Measurements from ENCODE around the gene ABCB11.

Gene ABCB11

DNA sequence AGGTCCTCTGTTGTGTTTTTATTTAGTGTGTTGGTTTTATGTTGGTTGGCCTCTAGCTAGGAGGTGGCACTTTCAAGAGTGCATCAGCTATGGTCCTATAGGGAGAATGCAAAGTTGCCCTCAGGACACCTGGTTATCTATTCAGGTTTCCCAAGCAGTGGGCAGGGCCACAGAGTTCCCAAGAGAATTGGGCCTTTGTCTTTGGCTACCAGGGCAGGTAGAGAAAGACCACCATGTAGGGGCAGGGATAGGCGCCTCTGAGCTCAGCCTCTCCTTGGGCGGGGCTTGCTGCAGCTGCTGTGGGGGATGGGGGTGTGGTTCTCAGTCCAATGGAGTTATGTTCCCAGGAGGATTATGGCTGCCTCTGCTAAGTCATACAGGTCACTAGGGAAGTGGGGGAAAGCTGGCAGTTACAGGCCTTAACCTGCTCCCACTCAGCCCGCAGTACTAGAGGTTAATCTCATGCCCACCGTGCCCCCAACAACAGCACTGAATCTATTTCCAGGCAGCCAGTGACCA lies 26.0 kb downstream of the ABCB11 start:
- Mint-ChIP-seq H3K27ac (no peak overlapping the region), H3K4me1 (peaks cover 6% of the 10 kb centered on the region), H3K36me3 (no peaks in the 10 kb centered on the region), H3K4me3 (no peak overlapping the region), H3K9me3 (no peaks in the 10 kb centered on the region)
- ATAC-seq (no peak), DNase-seq (ENCODE audit: low spot score in 2 of 2) (no peak)

DNA sequence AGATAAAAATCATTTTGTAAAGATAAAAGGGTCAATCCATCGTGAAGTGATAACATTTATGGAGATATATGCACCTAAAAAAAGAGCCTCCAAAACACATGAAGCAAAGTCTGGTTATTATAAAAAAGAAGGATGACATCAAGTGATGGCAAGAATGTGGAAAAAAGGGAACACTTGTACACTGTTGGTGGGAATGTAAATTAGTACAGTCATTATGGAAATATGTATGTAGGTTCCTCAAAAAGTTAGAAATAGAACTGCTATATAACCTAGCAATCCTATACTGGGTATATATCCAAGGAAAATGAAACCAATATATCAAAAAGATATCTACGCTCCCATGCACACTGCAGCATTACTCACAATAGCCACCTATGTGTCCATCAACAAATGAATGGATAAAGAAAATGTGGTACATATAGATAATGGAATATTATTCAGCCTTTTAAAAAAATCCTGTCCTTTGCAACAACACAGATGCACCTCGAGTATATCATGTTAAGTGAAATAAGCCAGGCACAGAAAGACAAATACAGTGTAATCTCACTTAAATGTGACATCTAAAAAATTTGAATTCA lies 28.9 kb downstream of the ABCB11 start:
- H3K4me3 Mint-ChIP-seq, result no peak overlapping the region
- no peaks in the 10 kb centered on the region for H3K4me1 Mint-ChIP-seq
- H3K27ac Mint-ChIP-seq, result no peak overlapping the region
- H3K36me3 Mint-ChIP-seq, result no peaks in the 10 kb centered on the region
- ATAC-seq (no peak), DNase-seq (ENCODE audit: low spot score in 2 of 2) (no peak)
- H3K9me3 Mint-ChIP-seq, result no peaks in the 10 kb centered on the region

DNA sequence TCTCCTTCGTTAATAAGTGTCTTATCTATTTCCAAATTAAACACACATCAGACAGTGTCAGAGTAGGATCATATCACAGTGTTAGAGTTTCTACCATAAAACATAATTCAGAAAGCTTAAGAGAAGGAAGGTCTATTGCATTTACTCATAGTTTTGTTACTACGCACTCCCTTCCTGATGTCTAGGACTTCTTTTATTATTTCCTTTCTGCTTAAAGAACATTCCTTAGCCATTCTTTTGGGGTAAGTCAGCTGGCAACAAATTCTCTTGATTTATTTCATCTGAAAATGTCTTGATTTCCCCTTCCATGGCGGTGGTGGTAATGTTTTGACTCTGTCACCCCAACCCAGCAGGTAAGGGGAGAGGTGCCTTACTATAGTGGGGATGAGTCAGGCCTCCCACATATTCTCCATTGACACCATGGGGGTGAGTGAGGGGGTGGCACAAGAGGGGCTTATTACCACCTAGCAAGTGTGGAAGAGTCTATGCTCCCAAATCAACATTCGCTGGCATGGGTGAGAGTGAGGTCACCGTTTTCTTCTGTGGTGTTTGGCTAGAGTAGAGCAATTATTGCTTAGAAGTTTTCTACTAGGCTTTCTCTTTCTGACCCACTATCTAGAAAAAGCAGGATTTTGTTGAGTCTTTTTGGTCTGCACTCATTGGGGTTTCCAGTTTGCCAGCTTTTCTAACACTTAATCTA lies 29.9 kb downstream of the ABCB11 start:
- Mint-ChIP-seq H3K36me3 (no peaks in the 10 kb centered on the region), H3K4me3 (no peak overlapping the region), H3K4me1 (no peaks in the 10 kb centered on the region), H3K9me3 (no peaks in the 10 kb centered on the region), H3K27ac (no peak overlapping the region)
- peak; percentile 45 for ATAC-seq
- DNase-seq (ENCODE audit: low spot score in 2 of 2), result no peak

DNA sequence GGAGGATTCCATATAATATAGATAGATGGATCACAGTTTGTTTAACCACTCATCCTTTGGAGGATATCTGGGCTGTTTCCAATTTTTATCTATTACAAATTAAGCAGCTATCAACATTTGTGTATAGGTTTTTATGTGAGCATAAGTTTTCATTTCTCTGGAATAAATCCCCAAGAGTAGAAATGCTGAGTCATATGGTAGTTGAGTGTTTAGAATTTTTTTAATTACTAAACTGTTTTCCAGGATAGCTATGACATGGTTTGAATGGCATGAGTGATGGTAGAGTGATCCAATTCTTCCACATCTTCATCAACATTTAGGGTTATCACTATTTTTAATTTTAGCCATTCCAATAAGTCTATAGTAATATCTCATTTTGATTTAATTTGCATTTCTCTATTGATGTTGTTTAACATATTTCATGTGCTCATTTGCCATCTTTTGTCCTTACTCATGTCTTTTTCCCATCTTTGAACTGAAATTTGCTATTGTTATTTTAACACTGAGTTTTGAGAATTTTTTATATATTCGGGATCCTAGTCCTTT lies 31.4 kb downstream of the ABCB11 start:
- no peaks in the 10 kb centered on the region for H3K36me3 Mint-ChIP-seq
- no peak overlapping the region for H3K27ac Mint-ChIP-seq
- no peaks in the 10 kb centered on the region for H3K4me1 Mint-ChIP-seq
- DNase-seq (ENCODE audit: low spot score in 2 of 2), result no peak
- ATAC-seq, result no peak
- H3K9me3 Mint-ChIP-seq, result no peaks in the 10 kb centered on the region
- H3K4me3 Mint-ChIP-seq, result no peak overlapping the region

DNA sequence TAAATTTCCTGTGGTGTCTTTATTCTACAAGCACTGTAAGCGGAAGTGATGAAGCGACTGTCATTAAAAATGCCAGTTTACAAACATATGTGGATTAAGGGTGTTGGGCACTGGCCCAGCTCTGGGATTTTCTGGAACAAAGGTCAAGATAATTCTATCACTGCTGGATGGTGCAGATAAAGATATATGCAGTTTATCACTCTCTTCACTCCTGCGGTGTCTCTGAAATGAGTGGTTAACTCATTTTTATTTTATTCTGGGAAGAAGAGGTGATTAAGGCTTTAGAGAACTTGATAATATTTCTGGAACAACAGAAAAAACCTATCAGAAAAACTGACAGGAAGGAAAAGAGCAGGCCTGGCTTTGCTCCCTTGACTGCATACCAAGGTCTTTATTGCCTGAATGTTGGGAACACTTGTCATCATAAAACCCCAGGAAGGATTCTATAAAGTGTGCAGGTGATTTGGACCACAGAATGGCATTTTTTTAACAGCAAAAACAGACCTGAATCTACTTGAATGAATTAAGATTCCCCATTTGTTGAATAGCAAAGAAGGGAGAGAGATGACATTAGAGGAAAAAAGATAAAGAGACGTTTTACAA lies 32.4 kb downstream of the ABCB11 start:
- ATAC-seq (no peak), DNase-seq (ENCODE audit: low spot score in 2 of 2) (no peak)
- Mint-ChIP-seq H3K9me3 (no peaks in the 10 kb centered on the region), H3K4me3 (no peak overlapping the region), H3K36me3 (no peaks in the 10 kb centered on the region), H3K4me1 (no peaks in the 10 kb centered on the region), H3K27ac (no peak overlapping the region)

DNA sequence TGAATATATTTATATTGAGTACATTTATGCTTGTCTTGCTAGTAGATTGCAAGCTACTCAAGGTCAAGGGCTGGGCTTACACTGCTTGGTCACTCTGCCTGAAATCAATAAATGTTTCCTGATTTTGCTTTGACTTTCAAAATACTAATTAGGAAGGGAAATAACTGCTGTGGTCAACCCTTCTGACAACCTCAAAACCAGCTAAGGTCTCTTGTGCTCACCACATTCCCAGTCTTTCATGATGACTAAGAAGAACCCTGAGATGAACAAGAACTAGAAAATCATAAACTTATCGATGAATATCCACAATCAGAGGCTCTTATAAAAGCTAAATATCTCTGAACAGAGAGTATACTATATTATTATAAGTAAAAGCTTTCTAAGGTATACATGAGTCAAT lies 33.3 kb downstream of the ABCB11 start:
- Mint-ChIP-seq H3K9me3 (no peaks in the 10 kb centered on the region), H3K36me3 (no peaks in the 10 kb centered on the region), H3K4me1 (no peaks in the 10 kb centered on the region), H3K4me3 (no peak overlapping the region), H3K27ac (no peak overlapping the region)
- ATAC-seq (peak; percentile 63), DNase-seq (ENCODE audit: low spot score in 2 of 2) (no peak)

DNA sequence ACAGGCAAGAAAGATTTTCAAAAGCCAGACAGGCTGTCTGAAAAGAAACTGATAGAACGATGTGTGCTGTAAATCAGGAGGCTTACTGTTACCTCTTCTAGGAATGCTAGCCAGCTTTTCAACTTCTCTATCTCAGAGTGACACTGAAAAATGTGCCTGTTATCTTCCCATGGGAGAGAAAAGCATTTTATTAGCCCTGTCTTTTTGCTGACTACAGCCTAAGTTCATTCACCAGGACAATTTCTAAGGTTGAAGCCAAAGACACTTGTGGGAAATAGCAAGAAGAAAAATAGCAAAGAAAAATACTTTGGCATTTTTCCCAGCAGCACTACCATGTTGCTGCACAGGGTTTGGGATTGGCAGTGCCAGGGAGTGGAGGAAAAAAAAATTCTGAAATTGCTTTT lies 34.0 kb downstream of the ABCB11 start:
- Mint-ChIP-seq H3K27ac (no peak overlapping the region), H3K4me1 (no peaks in the 10 kb centered on the region), H3K4me3 (no peak overlapping the region), H3K36me3 (no peaks in the 10 kb centered on the region), H3K9me3 (no peaks in the 10 kb centered on the region)
- no peak for ATAC-seq
- no peak for DNase-seq (ENCODE audit: low spot score in 2 of 2)

DNA sequence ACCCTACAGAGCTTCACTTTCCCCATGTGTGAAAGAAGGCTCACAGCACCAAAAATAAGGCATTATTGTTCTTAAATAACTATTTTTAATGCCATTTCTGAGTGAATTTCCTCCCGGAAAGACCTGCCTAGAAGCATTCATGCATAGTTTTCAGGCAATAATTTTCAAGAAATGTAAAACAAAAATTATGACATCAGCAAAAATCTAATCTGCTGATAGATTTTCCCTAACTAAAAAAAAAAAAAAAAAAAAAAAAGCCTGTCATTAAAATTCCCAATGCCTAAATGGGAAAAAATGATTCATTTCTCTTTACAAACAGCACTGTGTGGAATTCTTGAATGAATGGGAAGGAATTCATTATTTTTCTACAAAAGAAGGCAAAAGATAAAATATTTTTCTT lies 35.4 kb downstream of the ABCB11 start:
- Mint-ChIP-seq H3K4me3 (no peak overlapping the region), H3K9me3 (no peaks in the 10 kb centered on the region), H3K36me3 (no peaks in the 10 kb centered on the region), H3K4me1 (no peaks in the 10 kb centered on the region), H3K27ac (no peak overlapping the region)
- no peak for ATAC-seq
- no peak for DNase-seq (ENCODE audit: low spot score in 2 of 2)

DNA sequence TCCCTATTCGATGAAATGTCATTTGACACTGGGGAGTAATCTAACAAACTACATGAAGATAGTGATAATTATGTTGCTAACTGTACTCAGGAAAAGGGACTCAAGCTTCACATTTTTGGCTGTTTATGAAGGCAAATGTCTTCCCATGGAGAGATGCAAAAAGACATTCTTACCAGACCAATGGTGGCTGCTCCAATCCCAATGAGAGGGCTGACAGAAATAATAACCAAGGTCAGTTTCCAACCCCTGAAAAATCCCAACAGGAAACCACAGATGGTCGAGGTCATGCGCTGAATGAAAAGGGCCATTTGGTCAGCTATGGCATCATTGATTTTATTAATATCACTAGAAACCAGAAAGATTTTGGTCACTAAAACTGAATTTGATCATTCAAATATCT lies 37.6 kb downstream of the ABCB11 start:
- DNase-seq (ENCODE audit: low spot score in 2 of 2), result no peak
- Mint-ChIP-seq H3K4me1 (peaks cover 6% of the 10 kb centered on the region), H3K9me3 (no peaks in the 10 kb centered on the region), H3K27ac (no peak overlapping the region), H3K36me3 (no peaks in the 10 kb centered on the region), H3K4me3 (no peak overlapping the region)
- no peak for ATAC-seq

DNA sequence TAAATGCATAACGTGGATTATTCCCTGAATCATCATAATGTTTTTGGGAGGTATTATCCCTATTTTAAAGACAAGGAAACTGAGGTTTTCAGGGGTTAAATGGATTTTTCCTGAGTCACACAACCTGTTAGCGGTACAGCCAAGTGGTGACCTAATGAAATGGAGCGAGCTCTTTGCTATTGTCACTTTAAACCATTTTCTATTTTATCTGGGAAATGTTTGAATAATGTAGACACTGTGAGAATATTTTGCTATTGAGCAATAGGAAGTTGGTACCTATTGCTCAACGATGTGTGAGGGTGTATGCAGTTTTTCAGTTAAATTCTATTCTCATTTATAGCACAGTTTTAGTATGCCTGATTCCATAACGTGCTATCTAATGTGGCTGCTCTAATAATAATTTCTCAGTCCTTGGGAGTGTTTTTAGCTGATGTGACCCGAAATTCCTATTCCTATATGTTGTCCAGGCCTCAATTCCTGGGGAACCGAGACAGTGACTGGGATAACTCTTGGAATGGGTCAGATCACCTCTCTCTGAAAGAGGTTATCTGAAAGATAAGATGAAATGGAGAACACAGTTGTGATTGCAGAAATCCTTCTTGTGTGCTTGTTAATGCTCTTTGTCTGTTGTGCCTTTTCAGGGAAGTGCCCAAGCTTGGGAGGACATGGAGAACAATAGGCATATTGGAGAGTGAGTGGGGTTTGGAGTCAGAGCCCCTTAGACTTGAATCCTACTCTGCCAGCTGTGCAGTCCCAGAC lies 38.4 kb downstream of the ABCB11 start:
- Mint-ChIP-seq H3K9me3 (no peaks in the 10 kb centered on the region), H3K27ac (no peak overlapping the region), H3K4me1 (peaks cover 6% of the 10 kb centered on the region), H3K36me3 (no peaks in the 10 kb centered on the region), H3K4me3 (no peak overlapping the region)
- ATAC-seq (no peak), DNase-seq (ENCODE audit: low spot score in 2 of 2) (no peak)

DNA sequence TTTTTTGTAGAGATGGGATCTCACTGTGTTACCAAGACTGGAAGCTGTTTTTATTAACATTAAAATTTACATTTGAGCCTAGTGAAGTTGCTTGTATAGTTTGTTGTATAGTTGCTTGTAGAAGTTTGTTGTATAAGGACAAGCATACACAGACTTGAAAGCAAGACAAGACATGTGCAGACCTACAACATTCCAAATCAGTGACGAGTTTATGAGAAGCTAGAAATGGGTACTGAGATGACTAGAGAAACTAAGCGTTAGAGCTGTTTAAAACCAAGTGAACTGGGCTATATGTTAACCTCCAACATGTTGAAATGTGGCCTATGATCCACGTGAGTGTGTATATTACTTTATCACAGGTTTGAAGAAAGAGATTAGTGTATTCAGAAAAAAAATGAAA lies 39.1 kb downstream of the ABCB11 start:
- H3K36me3 Mint-ChIP-seq, result no peaks in the 10 kb centered on the region
- H3K9me3 Mint-ChIP-seq, result no peaks in the 10 kb centered on the region
- H3K4me3 Mint-ChIP-seq, result no peak overlapping the region
- DNase-seq (ENCODE audit: low spot score in 2 of 2) (no peak), ATAC-seq (no peak)
- peaks cover 6% of the 10 kb centered on the region for H3K4me1 Mint-ChIP-seq
- H3K27ac Mint-ChIP-seq, result no peak overlapping the region

DNA sequence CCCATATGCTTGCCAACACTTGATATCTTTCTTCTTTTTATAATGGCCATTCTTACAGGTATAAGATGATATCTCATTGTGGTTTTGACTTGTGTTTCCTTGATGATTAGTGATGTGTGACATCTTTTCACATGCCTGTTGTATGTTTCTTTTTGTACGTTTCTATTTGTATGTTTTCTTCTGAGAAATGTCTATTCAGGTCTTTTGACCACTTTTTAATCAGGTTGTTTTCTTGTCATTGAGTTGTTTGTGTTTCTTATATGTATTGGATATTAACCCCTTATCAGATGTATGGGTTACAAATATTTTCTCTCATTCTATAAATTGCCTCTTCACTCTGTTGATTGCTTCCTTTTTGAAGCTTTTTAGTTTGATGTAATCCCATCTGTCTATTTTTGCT lies 42.4 kb downstream of the ABCB11 start:
- DNase-seq (ENCODE audit: low spot score in 2 of 2), result no peak
- no peak for ATAC-seq
- Mint-ChIP-seq H3K27ac (no peak overlapping the region), H3K36me3 (no peaks in the 10 kb centered on the region), H3K4me1 (peaks cover 6% of the 10 kb centered on the region), H3K4me3 (no peak overlapping the region), H3K9me3 (no peaks in the 10 kb centered on the region)

DNA sequence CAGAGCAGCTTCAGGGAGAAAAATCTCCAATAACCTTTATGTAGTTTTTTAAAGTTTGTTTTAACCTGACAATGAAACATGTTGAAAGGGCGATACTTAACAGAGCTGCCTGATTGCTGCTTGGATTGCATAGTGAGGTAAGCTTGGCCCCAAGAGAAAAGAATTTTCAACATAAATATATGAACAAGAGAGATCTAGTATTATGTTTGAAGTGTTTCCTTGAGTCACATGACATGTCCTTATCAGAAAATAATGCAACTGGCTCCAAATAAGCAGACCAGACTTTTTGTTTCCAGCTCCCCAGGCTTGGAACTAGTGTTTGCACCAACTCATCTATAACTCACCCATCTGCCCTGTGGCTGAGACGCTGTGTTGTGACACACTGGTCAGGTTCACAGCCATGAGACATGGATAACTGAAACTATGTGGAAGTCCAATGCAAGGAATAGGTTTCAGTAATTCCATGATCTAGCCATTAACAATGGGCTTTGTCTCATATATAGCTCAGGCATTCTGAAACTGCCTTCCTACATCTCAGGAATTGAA lies 44.7 kb downstream of the ABCB11 start:
- H3K4me3 Mint-ChIP-seq, result no peak overlapping the region
- no peaks in the 10 kb centered on the region for H3K36me3 Mint-ChIP-seq
- ATAC-seq (no peak), DNase-seq (ENCODE audit: low spot score in 2 of 2) (no peak)
- no peak overlapping the region for H3K27ac Mint-ChIP-seq
- peaks cover 6% of the 10 kb centered on the region for H3K4me1 Mint-ChIP-seq
- no peaks in the 10 kb centered on the region for H3K9me3 Mint-ChIP-seq

DNA sequence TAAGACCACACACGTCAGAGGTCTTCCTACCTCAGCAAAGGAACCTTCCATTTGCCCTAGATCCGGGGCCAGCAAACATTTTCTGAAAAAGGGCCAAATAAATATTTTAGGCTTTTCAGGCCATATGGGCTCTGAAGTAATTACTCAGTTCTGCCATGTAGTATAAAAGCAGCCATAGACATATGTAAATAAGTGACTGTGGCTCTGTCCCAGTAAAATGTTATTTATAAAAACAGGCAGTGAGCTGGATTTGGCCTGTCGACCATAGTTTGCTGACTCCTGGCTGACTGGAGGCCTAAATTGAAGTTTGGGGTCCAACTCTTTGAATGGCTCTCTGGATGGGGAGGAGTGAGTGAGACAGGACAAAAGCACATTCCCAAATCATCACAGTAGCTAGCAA lies 49.5 kb downstream of the ABCB11 start:
- no peak overlapping the region for H3K27ac Mint-ChIP-seq
- no peak overlapping the region for H3K4me3 Mint-ChIP-seq
- H3K4me1 Mint-ChIP-seq, result no peaks in the 10 kb centered on the region
- H3K36me3 Mint-ChIP-seq, result no peaks in the 10 kb centered on the region
- ATAC-seq (no peak), DNase-seq (ENCODE audit: low spot score in 2 of 2) (no peak)
- H3K9me3 Mint-ChIP-seq, result no peaks in the 10 kb centered on the region

DNA sequence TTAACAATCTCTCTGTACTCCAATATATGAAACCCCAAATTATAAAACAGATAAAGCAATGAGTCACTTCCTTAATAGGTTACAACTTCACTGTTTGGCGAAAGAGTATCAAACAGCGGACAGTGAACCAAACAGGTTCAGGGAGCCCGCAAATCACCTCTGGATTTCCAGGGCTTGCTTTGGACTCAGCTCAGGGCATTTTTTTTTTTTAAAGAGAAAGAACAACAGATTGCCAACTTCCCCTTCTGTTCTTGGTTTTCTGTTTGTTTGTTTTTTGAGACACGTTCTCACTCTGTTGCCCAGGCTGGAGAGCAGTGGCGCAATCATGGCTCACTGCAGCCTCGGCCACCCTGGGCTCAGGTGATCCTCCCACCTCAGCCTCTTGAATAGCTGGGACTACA lies 52.7 kb downstream of the ABCB11 start:
- ATAC-seq (no peak), DNase-seq (ENCODE audit: low spot score in 2 of 2) (no peak)
- Mint-ChIP-seq H3K36me3 (no peaks in the 10 kb centered on the region), H3K4me3 (no peak overlapping the region), H3K9me3 (no peaks in the 10 kb centered on the region), H3K27ac (no peak overlapping the region), H3K4me1 (peaks cover 6% of the 10 kb centered on the region)
